GM23338 (cell line): ENCODE measurements around the gene GRK3.
"Not testable (repeated sequence)": the region's sequence is repeated elsewhere in the genome, so short reads cannot be mapped to it uniquely, and the experiment has no call there.

Experiments used
- CREB1 ChIP-seq: fragments of 250-450 bp; sonication (Bioruptor Pico); IDR thresholded peaks from 2 replicates; pipeline ENCODE4 v1.5.0; 2020; ENCODE audit warnings: low read depth, mild to moderate bottlenecking, moderate library complexity
- CTCF ChIP-seq, 2 experiments: fragments of 200-600 bp in 1 of 2; sonication (generic) in 1 of 2; conservative IDR thresholded peaks; 2 replicates each; pipeline versions ENCODE4 v1.5.1 to v1.6.1; 2016 to 2017; ENCODE audit warnings: antibody characterized with exemption in 2 of 2, low read depth in 2 of 2, mild to moderate bottlenecking in 2 of 2, moderate library complexity in 1 of 2
- ETS1 ChIP-seq: IDR thresholded peaks from 2 replicates; pipeline ENCODE4 v1.6.1; 2016; ENCODE audit warnings: antibody characterized with exemption
- EZH2 ChIP-seq: fragments of 200-600 bp; sonication (generic); IDR thresholded peaks from one replicate; pipeline ENCODE4 v1.8.0; 2017; ENCODE audit warnings: antibody characterized with exemption, mild to moderate bottlenecking, low read depth; ENCODE audit not compliant: unreplicated experiment
- EZH2phosphoT487 ChIP-seq: fragments of 200-600 bp; sonication (generic); IDR thresholded peaks from one replicate; pipeline ENCODE4 v1.8.1; 2018; ENCODE audit warnings: antibody characterized with exemption; ENCODE audit not compliant: unreplicated experiment
- JUNB ChIP-seq: IDR thresholded peaks from one replicate; pipeline ENCODE4 v1.6.1; 2016; ENCODE audit warnings: antibody characterized with exemption; ENCODE audit not compliant: unreplicated experiment
- NANOG ChIP-seq: IDR thresholded peaks from 2 replicates; pipeline ENCODE4 v1.6.1; 2016; ENCODE audit warnings: antibody characterized with exemption, borderline replicate concordance
- POLR2AphosphoS5 ChIP-seq: IDR thresholded peaks from 2 replicates; pipeline ENCODE4 v1.6.1; 2016; ENCODE audit warnings: antibody characterized with exemption, low read depth
- REST ChIP-seq: IDR thresholded peaks from one replicate; pipeline ENCODE4 v1.6.1; 2018; ENCODE audit warnings: antibody characterized with exemption; ENCODE audit not compliant: unreplicated experiment
- STAT1 ChIP-seq: IDR thresholded peaks from one replicate; pipeline ENCODE4 v1.6.1; 2016; ENCODE audit warnings: antibody characterized with exemption; ENCODE audit not compliant: unreplicated experiment
- ZNF114 ChIP-seq: fragments of 250-450 bp; sonication (Bioruptor Pico); IDR thresholded peaks from 2 replicates; pipeline ENCODE4 v1.5.0; 2020; ENCODE audit warnings: mild to moderate bottlenecking, moderate library complexity
- ZNF331 ChIP-seq: fragments of 250-450 bp; sonication (Bioruptor Pico); IDR thresholded peaks from 2 replicates; pipeline ENCODE4 v1.5.0; 2020; ENCODE audit warnings: low read depth, mild to moderate bottlenecking, moderate library complexity
- ZNF462 ChIP-seq: fragments of 250-450 bp; sonication (Bioruptor Pico); IDR thresholded peaks from 2 replicates; pipeline ENCODE4 v1.5.0; 2020; ENCODE audit warnings: mild to moderate bottlenecking, moderate library complexity

- not testable (repeated sequence) for TF ChIP-seq CTCF (conservative IDR thresholded peaks at IDR 0.05; ENCODE audit: low read depth in 2 of 2); CREB1; ETS1; POLR2AphosphoS5; ZNF114 (CRISPR knock-in tag); STAT1; EZH2; EZH2phosphoT487; REST; NANOG; ZNF462 (CRISPR knock-in tag); JUNB; ZNF331 (CRISPR knock-in tag)
Observed at GRCh38 chr22:25529059-25529458, 35.4 kb upstream of the GRK3 start.
